Skeletal muscle satellite cell (primary cell): ENCODE results near the gene GALNT18.

Experiments
- H3K27me3 ChIP-seq: 2 replicates; pipeline ENCODE4 v1.7.0; 2013; ENCODE audit warnings: low read length; ENCODE audit not compliant: control insufficient read depth, insufficient read depth
- H3K36me3 ChIP-seq: 2 replicates; pipeline ENCODE4 v1.7.0; 2013; ENCODE audit warnings: mild to moderate bottlenecking, control low read depth, low read length; ENCODE audit not compliant: insufficient read depth
- H3K4me1 ChIP-seq: 2 replicates; pipeline ENCODE4 v1.7.0; 2013; ENCODE audit warnings: low read length; ENCODE audit not compliant: control insufficient read depth, insufficient read depth
- H3K4me2 ChIP-seq: 2 replicates; pipeline ENCODE4 v1.7.0; 2013; ENCODE audit warnings: mild to moderate bottlenecking, low read length
- H3K4me3 ChIP-seq: 2 replicates; pipeline ENCODE4 v1.7.0; 2013; ENCODE audit warnings: low read length
- H3K9ac ChIP-seq: 2 replicates; pipeline ENCODE4 v1.7.0; 2013; ENCODE audit warnings: mild to moderate bottlenecking, low read depth, low read length, moderate library complexity
- H3K9me3 ChIP-seq: replicated peaks from 2 replicates; pipeline ENCODE4 v1.7.0; 2013; ENCODE audit warnings: mild to moderate bottlenecking, control low read depth, low read length

Gene GALNT18

DNA sequence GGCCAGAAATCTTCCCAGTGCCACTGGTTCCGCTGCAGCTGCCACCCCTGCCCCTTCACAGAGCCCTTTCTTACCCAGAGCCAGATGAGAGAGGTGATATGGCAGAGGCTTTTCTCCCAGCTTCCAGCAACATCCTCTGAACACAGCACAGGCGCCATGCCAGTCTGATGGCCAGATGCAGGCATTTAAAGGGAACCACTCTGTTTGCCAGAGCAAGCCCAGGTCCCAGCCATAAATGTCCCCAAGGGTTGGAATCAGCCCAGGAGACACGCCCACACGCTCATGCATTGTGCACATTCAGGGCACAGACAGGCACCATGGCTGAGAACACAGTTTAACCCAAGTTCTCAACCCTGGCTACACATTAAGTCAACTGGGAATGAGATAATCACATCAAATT lies 154.5 kb downstream of the GALNT18 start:
- Histone ChIP-seq H3K4me3 (no peak overlapping the region), H3K9ac (no peak overlapping the region), H3K9me3 (no peaks in the 10 kb centered on the region)

DNA sequence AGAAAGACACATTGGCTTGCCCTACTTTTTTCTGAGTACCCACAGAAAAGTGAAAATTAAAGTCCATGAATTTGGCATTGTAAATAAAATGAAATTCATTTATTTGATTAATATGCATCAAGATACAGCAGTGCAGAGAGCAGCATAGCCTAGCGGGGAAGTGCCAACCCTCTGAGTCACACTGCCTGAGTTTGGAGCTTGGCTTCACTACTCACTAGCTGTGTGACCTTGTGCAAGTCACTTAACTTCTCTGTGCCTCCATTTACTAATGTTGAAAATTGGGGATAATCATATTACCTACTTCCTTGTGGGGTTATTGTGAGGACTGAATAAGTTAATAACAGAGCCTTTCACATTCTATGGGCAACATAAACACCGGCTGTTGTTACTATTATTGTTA lies 157.2 kb downstream of the GALNT18 start:
- Histone ChIP-seq H3K9me3 (no peaks in the 10 kb centered on the region), H3K36me3 (no peaks in the 10 kb centered on the region), H3K4me1 (peaks cover 24% of the 10 kb centered on the region), H3K4me2 (no peak overlapping the region), H3K27me3 (peaks cover 54% of the 10 kb centered on the region), H3K4me3 (no peak overlapping the region), H3K9ac (no peak overlapping the region)

More for the DNA sequence above, 154.5 kb downstream of the GALNT18 start:
- Histone ChIP-seq H3K36me3 (no peaks in the 10 kb centered on the region), H3K4me1 (peaks cover 25% of the 10 kb centered on the region), H3K27me3 (peaks cover 52% of the 10 kb centered on the region), H3K4me2 (no peak overlapping the region)

DNA sequence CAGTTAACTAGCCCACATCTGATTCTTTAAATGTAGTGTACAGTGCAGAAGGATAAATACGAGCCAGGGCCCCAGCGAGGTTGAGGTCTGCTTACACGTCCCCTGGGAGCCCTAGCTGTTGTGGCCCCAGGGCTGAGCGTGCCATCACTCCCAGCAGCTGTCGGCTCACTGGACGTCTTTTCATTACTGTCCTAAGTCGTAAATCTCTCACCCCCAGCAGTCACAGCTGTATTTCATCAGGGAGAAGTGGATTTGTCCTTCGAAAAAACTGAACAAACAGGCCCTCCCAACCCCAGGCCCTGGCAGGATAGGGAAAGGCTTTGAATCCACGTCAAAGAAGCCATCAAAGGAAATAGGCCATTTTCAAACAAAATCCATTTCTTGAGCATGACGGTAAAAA lies 158.4 kb downstream of the GALNT18 start:
- no peaks in the 10 kb centered on the region for H3K9me3 ChIP-seq
- no peak overlapping the region for H3K4me3 ChIP-seq
- H3K9ac ChIP-seq: no peak overlapping the region
- H3K36me3 ChIP-seq: no peaks in the 10 kb centered on the region
- no peak overlapping the region for H3K4me2 ChIP-seq
- peaks cover 13% of the 10 kb centered on the region for H3K4me1 ChIP-seq
- H3K27me3 ChIP-seq: peaks cover 65% of the 10 kb centered on the region

DNA sequence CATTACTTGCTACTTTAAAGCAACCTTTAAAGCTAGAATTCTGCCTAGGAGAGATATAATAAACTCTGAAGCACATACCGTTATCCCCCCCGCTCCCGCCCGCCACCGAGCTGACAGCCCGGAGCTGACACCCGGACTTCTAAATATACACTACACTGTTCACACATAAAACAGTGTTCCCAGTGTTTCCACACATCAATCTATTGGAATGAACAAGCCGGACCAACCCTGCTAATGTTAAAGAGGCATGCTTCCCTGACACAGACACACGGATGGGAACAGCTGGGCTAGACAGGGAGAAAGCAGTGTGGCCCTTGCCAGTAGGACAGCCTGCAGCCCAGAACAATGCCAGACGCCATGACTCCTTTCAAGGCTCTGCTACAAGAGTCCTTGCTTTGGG lies 160.3 kb downstream of the GALNT18 start:
- no peak overlapping the region for H3K4me2 ChIP-seq
- peaks cover 68% of the 10 kb centered on the region for H3K27me3 ChIP-seq
- no peaks in the 10 kb centered on the region for H3K9me3 ChIP-seq
- H3K36me3 ChIP-seq: no peaks in the 10 kb centered on the region
- H3K9ac ChIP-seq: no peak overlapping the region
- H3K4me3 ChIP-seq: no peak overlapping the region
- peaks cover 13% of the 10 kb centered on the region for H3K4me1 ChIP-seq

DNA sequence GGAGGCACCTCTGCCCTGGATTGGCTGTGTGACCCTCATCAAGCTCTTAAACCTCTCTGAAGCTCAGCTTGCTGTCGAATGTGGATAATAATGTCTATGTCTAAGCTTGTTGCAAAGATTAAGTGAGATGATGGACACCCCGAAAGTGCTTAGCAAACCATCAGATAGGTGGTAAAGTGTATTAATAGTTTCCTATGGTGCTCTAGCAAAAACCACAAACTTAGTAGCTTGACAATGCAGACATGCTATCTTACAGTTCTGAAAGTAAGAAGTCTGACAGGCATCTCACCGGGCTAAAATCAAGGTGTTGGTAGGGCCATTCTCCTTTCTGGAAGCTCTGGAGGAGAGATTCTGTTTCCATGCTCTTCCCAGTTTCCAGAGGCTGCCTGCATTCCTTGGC lies 162.2 kb downstream of the GALNT18 start:
- H3K4me3 ChIP-seq: no peak overlapping the region
- H3K9me3 ChIP-seq: no peaks in the 10 kb centered on the region
- peaks cover 72% of the 10 kb centered on the region for H3K27me3 ChIP-seq
- H3K36me3 ChIP-seq: no peaks in the 10 kb centered on the region
- peaks cover 13% of the 10 kb centered on the region for H3K4me1 ChIP-seq
- H3K9ac ChIP-seq: no peak overlapping the region
- H3K4me2 ChIP-seq: no peak overlapping the region

DNA sequence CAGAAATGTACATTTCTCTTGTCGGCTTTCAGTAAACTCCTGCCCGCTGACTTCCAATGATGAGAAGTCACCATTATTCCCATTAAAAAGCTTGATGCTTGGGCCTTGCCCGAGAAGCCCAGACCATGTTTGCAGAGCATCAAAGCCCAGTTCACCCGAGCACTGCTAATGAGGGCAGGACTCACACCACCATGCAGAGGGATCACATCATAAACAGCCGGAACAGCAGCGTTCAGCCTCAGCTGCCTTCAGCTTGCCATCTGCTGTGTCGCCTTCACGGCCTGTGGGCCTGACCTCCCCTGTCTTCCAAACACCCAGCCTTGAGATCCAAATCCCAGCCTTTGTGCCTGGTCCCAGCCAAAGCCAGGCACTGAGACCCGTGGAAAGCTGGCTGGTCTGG lies 163.3 kb downstream of the GALNT18 start:
- Histone ChIP-seq H3K4me3 (no peak overlapping the region), H3K4me2 (no peak overlapping the region), H3K36me3 (no peaks in the 10 kb centered on the region), H3K9me3 (no peaks in the 10 kb centered on the region), H3K27me3 (peaks cover 76% of the 10 kb centered on the region), H3K4me1 (peaks cover 9% of the 10 kb centered on the region), H3K9ac (no peak overlapping the region)

DNA sequence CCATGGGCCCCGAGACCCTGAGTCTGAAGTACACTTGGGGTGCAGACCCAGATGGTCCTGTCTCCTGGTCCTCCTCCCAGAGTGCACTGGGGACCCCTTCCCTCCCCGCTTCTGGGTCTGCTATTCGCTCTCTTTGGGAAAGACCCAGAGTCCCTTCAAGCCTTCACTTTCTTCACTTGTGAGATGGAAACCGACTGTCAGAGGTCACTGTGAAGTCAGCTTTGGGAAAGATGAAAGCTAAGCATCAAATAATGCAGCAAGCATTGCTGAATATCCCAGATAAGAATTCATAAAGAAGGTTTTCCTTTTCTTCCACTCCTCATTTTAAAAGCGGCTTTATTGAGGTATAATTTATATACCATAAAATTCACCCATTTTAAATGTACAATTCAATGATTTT lies 163.8 kb downstream of the GALNT18 start:
- Histone ChIP-seq H3K4me2 (no peak overlapping the region), H3K27me3 (peaks cover 79% of the 10 kb centered on the region), H3K4me1 (peaks cover 4% of the 10 kb centered on the region), H3K9me3 (no peaks in the 10 kb centered on the region), H3K36me3 (no peaks in the 10 kb centered on the region), H3K4me3 (no peak overlapping the region), H3K9ac (no peak overlapping the region)

DNA sequence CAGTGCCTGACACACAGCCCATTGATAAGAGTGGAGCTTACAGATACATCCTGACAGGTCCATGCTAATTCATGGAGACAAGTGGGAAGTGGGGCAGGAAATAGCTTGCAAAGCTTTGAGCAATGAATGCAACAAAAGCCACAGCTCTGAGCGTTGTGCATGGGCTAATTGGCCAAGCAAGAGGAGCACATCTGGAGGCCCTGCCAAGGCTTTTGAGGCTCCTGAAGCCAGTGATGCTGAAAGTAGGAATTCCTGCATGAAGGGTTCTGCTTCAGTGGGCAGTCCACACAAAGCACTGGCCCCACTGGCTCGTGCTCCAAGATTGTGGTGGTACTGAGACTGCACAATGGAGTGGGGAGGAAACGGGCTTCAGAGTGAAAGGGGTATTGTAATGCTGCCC lies 164.9 kb downstream of the GALNT18 start:
- no peaks in the 10 kb centered on the region for H3K9me3 ChIP-seq
- no peaks in the 10 kb centered on the region for H3K36me3 ChIP-seq
- H3K9ac ChIP-seq: no peak overlapping the region
- no peak overlapping the region for H3K4me2 ChIP-seq
- H3K27me3 ChIP-seq: peaks cover 80% of the 10 kb centered on the region
- H3K4me3 ChIP-seq: no peak overlapping the region
- no peaks in the 10 kb centered on the region for H3K4me1 ChIP-seq

DNA sequence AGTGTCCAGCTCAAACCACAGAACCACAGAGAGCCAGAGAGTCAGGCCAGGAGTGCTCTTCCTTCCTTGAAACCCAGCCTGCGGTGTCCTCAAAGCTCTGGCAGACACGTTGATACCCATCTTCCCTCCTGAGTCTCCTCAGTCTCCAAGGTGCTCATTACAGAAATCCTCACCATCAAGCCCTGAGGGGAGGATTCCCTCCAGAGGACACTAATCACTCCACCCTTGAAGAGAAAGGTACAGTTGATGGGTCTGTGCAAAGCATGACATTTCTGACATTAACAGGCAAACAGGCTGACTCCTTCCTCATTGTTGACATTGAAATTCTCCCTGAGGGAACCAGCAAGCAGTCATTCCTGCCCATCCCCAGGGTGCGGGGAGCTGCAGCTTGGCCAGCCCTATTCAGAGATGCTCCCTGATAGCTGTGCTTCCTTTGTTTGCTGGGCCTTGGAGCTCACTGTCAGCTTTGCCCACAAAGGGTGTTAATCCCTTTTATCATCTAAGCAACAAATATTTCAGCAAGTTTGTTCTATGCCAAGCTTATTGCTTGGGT lies 167.1 kb downstream of the GALNT18 start:
- H3K4me3 ChIP-seq: no peak overlapping the region
- no peak overlapping the region for H3K4me2 ChIP-seq
- peaks cover 60% of the 10 kb centered on the region for H3K27me3 ChIP-seq
- no peaks in the 10 kb centered on the region for H3K9me3 ChIP-seq
- H3K36me3 ChIP-seq: no peaks in the 10 kb centered on the region
- no peak overlapping the region for H3K9ac ChIP-seq
- H3K4me1 ChIP-seq: no peaks in the 10 kb centered on the region

DNA sequence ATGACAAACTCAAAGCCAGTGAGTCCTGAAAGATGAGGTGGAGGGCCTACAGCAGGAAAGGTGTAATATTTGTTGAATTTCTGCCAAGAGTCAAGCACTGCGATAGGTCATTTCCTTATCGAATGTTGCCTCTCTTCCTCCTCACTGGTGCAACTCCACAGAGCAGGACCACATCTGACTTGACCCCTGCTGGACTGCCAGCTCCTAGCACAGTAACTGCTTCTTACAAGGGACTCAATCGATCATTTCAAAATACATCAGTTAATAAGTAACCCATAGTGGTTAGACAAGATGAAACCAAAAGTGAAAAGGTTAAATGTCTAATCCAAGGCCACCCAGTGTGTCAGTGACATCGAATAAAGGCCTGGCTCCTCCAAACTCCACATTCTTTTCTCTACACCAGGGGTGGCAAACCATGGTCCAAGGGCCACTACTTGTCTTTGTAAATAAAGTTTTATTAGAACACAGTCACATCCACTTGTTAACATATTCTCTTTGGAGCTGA lies 170.3 kb downstream of the GALNT18 start:
- Histone ChIP-seq H3K4me1 (no peaks in the 10 kb centered on the region), H3K9ac (no peak overlapping the region), H3K9me3 (no peaks in the 10 kb centered on the region), H3K4me2 (no peak overlapping the region), H3K27me3 (peaks cover 37% of the 10 kb centered on the region), H3K36me3 (no peaks in the 10 kb centered on the region), H3K4me3 (no peak overlapping the region)

DNA sequence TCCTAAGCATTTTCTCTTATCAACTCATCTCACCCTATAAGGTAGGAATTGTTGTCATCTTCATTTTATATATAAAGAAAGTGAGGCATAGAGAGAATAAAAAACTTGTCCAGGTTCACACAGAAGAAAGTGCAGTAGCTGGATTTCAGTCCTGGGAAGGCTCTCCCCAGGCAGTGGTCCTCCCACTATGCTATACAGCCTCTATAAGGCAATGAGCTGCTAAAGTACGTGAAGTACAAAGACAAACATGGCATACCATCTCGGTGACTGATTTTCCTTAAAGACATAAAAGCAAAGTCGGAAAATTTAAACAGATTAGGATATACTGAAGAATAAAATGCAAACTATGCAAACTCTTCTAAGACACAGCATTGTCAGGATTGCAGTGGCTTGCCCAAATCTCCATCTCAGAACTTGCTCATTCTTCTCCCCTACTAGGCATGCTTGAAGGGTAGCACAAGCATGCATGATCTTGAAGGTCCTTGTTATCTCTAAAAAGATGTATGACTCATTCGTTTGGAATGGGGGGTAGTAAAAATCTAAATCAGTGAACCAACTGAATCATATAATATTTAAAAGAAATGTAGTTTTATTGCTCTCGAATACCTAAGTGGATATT lies 171.0 kb downstream of the GALNT18 start:
- no peak overlapping the region for H3K4me2 ChIP-seq
- H3K4me3 ChIP-seq: no peak overlapping the region
- no peaks in the 10 kb centered on the region for H3K9me3 ChIP-seq
- H3K9ac ChIP-seq: no peak overlapping the region
- peaks cover 33% of the 10 kb centered on the region for H3K27me3 ChIP-seq
- no peaks in the 10 kb centered on the region for H3K36me3 ChIP-seq
- H3K4me1 ChIP-seq: no peaks in the 10 kb centered on the region

DNA sequence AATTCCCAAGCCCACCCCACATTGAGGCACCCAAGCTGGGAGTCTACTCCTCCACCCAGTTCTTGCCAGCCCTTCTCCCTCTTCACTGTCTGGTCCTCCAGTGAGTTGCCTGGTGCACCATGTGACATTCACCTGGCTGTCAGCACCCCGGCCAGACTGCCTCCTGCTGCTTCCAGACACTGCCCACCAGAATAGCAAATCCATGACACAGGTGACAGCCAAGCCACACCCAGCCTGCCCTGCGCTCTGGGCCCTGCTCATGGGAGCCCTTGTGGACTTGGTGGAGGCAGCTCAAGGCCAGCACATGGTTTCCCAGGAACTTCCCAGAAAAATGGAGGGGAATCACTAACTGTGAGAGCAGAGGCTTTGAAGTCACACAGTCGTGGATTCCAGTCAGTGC lies 172.5 kb downstream of the GALNT18 start:
- Histone ChIP-seq H3K4me2 (no peak overlapping the region), H3K9me3 (no peaks in the 10 kb centered on the region), H3K4me3 (no peak overlapping the region), H3K4me1 (peaks cover 6% of the 10 kb centered on the region), H3K27me3 (peaks cover 23% of the 10 kb centered on the region), H3K36me3 (no peaks in the 10 kb centered on the region), H3K9ac (no peak overlapping the region)
